Nephron progenitor cell (in vitro differentiated cells): Measurements from ENCODE around the gene BSX.

ENCODE experiments used
- DNase-seq: peaks from one replicate; pipeline ENCODE4 v3.0.0; 2021
- H3K27ac Mint-ChIP-seq: 2 replicates; pipeline ENCODE4 v1.8.0; 2021; ENCODE audit warnings: mild to moderate bottlenecking, moderate library complexity, mixed read lengths
- H3K27me3 Mint-ChIP-seq: 2 replicates; pipeline ENCODE4 v1.8.0; 2021; ENCODE audit warnings: mild to moderate bottlenecking, low read depth, mixed read lengths; ENCODE audit not compliant: poor library complexity
- H3K36me3 Mint-ChIP-seq: 2 replicates; pipeline ENCODE4 v1.8.0; 2021; ENCODE audit warnings: low read depth, mixed read lengths
- H3K4me1 Mint-ChIP-seq: 2 replicates; pipeline ENCODE4 v1.8.0; 2021; ENCODE audit warnings: mixed read lengths
- H3K4me3 Mint-ChIP-seq: 2 replicates; pipeline ENCODE4 v1.8.0; 2021; ENCODE audit warnings: mild to moderate bottlenecking, moderate library complexity, mixed read lengths
- H3K9me3 Mint-ChIP-seq: 2 replicates; pipeline ENCODE4 v1.8.0; 2021; ENCODE audit warnings: mild to moderate bottlenecking, moderate library complexity, mixed read lengths
- TF ChIP-seq, protein P1 (sequence below): fragments of 200-600 bp; sonication (generic); IDR thresholded peaks from 2 replicates; pipeline ENCODE4 v1.5.0; 2021; ENCODE audit warnings: antibody characterized with exemption

BSX gene

DNA sequence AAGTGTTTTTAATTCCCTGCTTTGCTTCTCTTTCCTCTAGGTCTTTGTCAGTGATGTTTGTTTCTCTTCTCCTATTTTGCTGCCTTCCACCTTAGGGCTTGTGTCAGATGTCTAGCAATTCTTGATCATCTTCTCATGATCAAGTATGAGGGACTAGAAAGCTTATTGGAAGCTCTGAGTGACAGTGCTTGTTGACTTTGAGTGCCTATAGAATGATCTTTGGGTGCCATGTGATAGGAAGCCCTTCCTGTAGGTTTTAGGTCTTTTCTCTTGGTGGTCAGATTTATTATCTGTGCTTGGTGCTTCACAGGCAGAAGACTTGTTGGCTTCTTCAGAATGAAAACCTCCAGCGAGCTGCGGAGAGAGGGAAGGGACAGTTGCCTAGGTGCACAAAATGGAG lies 43.1 kb downstream of the BSX start:
- Mint-ChIP-seq H3K27ac (no peak overlapping the region), H3K27me3 (peaks cover 14% of the 10 kb centered on the region), H3K9me3 (no peaks in the 10 kb centered on the region), H3K36me3 (peaks cover 5% of the 10 kb centered on the region), H3K4me3 (no peak overlapping the region), H3K4me1 (no peaks in the 10 kb centered on the region)
- DNase-seq, result no peak
- TF ChIP-seq, protein P1, sequence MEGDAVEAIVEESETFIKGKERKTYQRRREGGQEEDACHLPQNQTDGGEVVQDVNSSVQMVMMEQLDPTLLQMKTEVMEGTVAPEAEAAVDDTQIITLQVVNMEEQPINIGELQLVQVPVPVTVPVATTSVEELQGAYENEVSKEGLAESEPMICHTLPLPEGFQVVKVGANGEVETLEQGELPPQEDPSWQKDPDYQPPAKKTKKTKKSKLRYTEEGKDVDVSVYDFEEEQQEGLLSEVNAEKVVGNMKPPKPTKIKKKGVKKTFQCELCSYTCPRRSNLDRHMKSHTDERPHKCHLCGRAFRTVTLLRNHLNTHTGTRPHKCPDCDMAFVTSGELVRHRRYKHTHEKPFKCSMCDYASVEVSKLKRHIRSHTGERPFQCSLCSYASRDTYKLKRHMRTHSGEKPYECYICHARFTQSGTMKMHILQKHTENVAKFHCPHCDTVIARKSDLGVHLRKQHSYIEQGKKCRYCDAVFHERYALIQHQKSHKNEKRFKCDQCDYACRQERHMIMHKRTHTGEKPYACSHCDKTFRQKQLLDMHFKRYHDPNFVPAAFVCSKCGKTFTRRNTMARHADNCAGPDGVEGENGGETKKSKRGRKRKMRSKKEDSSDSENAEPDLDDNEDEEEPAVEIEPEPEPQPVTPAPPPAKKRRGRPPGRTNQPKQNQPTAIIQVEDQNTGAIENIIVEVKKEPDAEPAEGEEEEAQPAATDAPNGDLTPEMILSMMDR, result no peak

DNA sequence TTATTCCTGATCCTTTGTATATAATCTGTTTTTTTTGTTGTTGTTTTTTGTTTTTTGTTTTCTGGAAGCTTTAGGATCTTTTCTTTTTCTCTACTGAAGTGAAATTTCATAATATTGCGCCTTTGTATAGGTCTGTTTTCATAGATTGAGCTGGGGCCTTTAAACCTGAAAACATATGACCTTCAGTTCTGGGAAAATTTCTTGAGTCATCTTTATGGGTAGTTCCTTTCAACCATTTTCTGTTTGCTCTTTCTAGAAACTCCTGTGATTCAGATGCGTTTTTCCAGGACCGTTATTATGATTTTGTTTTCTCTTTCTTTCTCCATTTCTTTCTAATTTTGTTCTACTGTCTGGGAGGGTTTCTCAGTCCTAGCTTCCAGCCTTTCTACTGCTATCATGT lies 43.7 kb downstream of the BSX start:
- Mint-ChIP-seq H3K4me1 (no peaks in the 10 kb centered on the region), H3K27me3 (peaks cover 14% of the 10 kb centered on the region), H3K4me3 (no peak overlapping the region), H3K27ac (no peak overlapping the region), H3K9me3 (no peaks in the 10 kb centered on the region), H3K36me3 (peaks cover 5% of the 10 kb centered on the region)
- no peak for DNase-seq
- TF ChIP-seq, protein P1, result no peak

DNA sequence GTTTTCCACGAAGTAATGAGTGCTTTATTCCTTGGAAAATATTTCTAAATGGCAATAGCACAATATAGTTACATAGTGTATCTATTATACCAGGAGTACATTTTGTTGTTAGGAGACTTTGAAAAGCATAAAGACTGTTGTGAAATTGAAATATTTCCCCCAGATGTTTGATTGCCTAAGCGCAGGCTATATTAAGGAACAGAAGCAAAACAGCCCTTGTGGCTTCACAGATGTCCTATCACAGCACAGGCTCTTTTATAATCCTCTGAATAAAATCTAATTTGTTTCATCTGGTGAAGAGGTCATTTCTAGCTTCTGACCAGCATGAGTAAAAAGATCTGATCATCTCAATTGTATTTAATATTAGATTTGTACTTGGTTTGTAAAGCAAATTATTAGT lies 48.2 kb downstream of the BSX start:
- no peak overlapping the region for H3K27ac Mint-ChIP-seq
- H3K36me3 Mint-ChIP-seq, result peaks cover 5% of the 10 kb centered on the region
- H3K27me3 Mint-ChIP-seq, result peaks cover 10% of the 10 kb centered on the region
- TF ChIP-seq, protein P1, result no peak
- no peak for DNase-seq
- H3K9me3 Mint-ChIP-seq, result no peaks in the 10 kb centered on the region
- H3K4me3 Mint-ChIP-seq, result no peak overlapping the region
- peaks cover 13% of the 10 kb centered on the region for H3K4me1 Mint-ChIP-seq

DNA sequence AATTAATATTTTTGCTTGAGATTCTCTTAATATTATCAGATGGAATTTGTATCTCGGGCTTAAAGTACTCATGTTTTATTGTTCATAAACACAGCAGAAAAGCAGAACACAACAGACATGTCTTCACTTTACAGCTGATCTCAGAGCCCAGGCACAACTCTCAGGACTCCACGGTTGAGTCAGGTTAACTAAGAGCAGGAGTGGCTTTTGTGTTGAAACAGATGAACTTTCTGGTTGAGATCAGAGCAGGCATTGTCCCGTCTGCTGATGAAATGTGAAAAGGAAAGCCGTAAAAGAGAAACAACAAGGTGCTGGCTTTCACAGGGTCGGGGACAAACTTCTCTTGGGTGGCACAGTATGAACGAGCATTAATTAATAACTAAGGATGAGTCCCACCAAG lies 50.1 kb downstream of the BSX start:
- peaks cover 10% of the 10 kb centered on the region for H3K27me3 Mint-ChIP-seq
- H3K9me3 Mint-ChIP-seq, result no peaks in the 10 kb centered on the region
- DNase-seq, result no peak
- H3K4me1 Mint-ChIP-seq, result peaks cover 14% of the 10 kb centered on the region
- no peak overlapping the region for H3K4me3 Mint-ChIP-seq
- no peak overlapping the region for H3K27ac Mint-ChIP-seq
- TF ChIP-seq, protein P1, result no peak
- H3K36me3 Mint-ChIP-seq, result peaks cover 5% of the 10 kb centered on the region
